Epithelial cell of esophagus (primary cell): ENCODE data around the gene DRC7.
A peak's percentile ranks its signal among the peaks of the same experiment; 100 is the strongest.

Source experiments
- DNase-seq: peaks from one replicate; pipeline ENCODE4 v3.0.0; 2010; ENCODE audit warnings: low read depth
- H3K4me3 ChIP-seq: 2 replicates; pipeline ENCODE4 v1.5.1; 2011; ENCODE audit warnings: mild to moderate bottlenecking, low read length, control low read depth
- CTCF ChIP-seq: IDR thresholded peaks from 2 replicates; pipeline ENCODE4 v1.5.1; 2011; ENCODE audit warnings: low read depth, mild to moderate bottlenecking, low read length, control low read depth, inconsistent platforms; ENCODE audit not compliant: insufficient read depth; ENCODE audit errors: missing control alignments

Gene DRC7

GRCh38 chr16:57732037-57732436 lies 37.4 kb downstream of the DRC7 start:
- H3K4me3 ChIP-seq, result no peak overlapping the region
- DNase-seq, result peak; percentile 17
- no peak for TF ChIP-seq CTCF

GRCh38 chr16:57732714-57733113 lies 38.1 kb downstream of the DRC7 start:
- DNase-seq, result no peak
- H3K4me3 ChIP-seq, result no peak overlapping the region
- TF ChIP-seq CTCF, result no peak

GRCh38 chr16:57734308-57734924 lies 39.8 kb downstream of the DRC7 start:
- H3K4me3 ChIP-seq, result peak overlapping the region; percentile 93
- no peak for DNase-seq
- TF ChIP-seq CTCF, result no peak

DNA sequence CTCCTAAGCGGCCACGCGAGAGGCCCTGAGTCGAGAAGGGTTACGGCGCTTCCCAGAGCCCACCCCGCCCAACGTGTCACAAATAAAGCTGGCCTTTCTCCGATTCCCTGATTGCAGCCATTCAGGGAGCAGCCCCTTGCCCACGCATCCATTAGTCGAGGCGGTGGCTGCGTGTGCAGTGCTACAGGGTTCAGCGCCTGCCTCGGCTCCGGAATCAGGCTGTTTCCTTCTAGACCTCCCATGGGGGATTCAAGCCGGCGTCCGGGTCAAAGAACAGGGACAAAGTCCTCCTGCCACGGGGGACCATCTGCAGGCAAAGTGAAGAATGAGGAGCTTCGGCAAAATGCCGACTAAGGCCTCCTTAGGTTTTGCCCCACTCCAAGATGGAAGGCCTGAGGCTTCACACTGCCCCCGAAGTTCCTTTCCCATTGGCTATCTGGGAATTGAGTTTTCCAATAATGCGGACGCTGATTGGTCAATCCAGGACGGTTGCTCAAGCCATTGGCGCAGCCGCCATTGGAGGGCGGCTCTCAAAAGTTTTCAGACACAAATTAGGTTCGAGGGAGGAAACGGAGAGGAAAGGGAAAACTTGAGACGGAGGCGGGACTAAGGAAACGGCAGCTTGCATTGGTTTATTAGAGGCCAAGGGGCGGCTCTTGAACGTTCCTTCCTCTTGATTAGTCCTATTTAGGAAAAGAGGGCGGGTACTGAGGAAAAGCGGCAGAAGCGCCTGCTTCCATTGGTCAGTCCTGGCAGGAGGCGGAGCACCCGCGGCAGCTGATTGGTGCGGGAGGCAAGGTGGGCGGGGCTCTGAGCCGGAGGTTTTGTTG lies 40.5 kb downstream of the DRC7 start:
- peak; percentile 100 for DNase-seq
- TF ChIP-seq CTCF, result no peak
- H3K4me3 ChIP-seq, result peak overlapping the region; percentile 93

- TF ChIP-seq CTCF, result no peak
- H3K4me3 ChIP-seq, result peak within 1 kb of the TSS; percentile 93
- no peak for DNase-seq
Observed at GRCh38 chr16:57735755-57736418, 41.3 kb downstream of the DRC7 start, which contains the start of gene KATNB1. KATNB1 (plus strand) TSS chr16:57735770; CDS start chr16:57737244, 1,474 bp downstream.

- DNase-seq, result peak; percentile 77
- peak; percentile 43 for TF ChIP-seq CTCF
- peak overlapping the region; percentile 86 for H3K4me3 ChIP-seq
Observed at GRCh38 chr16:57736419-57737351, 42.1 kb downstream of the DRC7 start.
